GM11168 (cell line): ENCODE data around the gene CRELD1.

Experiments
- in situ Hi-C: fragments of 300-500 bp; cut with MboI; formaldehyde crosslinking; loops from one replicate; pipeline ENCODE4 v1.12.0; 2022; ENCODE audit warnings: low sequenced_read_pairs; ENCODE audit not compliant: unreplicated experiment

CRELD1 gene

DNA sequence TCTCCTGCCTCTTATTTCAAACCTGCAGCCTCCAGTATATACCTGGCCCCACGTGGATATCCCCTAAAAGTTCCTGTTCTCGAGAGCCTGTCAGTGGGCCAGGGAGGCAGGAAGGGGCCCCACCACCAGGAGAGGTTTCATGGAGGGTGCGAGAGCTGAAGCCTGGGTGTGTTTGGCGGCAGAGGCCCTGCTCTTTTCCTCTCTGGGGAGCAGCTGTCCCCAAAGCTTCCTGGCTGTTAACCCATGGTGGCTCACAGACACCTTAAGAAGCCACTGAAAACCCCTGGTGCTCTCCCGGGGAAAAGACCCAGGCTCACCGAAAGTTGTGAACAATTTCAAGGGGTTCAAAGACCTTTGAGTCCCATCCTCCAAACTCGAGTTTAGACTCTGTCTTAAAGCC is 17.5 kb downstream of the CRELD1 start:
- in situ Hi-C loops = no loop called here

GRCh38 chr3:9951598-9951961 is 17.9 kb downstream of the CRELD1 start:
- in situ Hi-C loops = no loop called here

- in situ Hi-C loops = no loop called here
These were observed 18.6 kb downstream of the CRELD1 start, which contains the start of gene PRRT3 for GRCh38 chr3:9951962-9952805. PRRT3 (minus strand) TSS chr3:9952408; CDS start chr3:9950115, 2,293 bp downstream.

DNA sequence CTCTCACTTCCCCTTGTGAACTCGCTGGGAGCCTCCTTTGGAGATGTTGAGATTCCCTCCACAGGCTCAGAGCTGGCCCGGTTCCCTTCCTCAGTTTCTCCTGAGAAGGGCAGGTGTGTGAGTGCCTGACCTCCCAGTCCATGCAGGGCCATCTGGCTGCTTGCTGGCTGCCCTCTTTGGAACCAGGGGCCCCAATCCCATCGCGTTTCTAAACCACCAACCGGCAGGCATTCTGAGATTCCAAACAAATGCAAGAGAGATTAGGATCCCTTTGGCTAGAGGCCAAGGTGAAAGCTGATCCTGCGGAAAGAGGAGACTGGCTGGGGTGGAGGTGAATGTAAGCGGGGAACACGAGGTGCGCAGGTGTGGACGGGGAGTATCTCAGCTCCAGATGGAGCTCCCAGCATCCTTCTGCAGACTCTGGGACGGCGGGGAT is 21.5 kb downstream of the CRELD1 start:
- in situ Hi-C loops = no loop called here

DNA sequence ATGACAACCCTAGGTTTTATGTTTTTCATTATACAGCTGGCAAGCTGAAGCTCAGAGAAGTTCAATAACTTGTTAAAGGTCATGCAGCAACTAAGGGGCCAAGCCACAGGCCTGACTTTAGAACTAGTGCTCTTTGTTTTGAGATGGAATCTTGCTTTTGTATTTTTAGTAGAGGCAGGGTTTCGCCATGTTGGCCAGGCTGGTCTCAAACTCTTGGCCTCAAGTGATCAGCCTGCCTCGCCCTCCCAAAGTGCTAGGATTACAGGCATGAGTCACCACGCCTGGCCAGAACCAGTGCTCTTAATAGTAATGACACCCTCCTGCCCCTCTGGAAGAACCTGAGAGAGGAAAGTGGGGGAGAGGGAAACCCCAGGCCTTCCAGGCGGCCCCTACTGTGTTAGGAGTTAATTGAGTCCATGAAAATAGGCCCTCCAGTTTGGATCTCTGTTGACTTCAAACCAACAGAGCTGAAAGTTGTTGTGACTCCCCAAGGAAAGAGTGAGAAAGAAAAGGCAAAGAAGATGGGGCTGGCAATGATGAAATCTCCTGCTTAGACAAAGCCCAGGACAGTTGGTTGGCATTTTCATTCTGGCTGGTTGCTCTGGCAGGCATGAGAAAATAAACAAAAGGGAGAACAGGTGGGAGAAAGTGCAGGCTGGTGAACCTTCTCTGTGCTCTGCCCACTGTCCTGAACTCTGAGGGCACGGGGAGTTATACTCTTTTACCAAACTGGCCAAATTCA is 22.1 kb downstream of the CRELD1 start:
- in situ Hi-C loops = no loop called here

DNA sequence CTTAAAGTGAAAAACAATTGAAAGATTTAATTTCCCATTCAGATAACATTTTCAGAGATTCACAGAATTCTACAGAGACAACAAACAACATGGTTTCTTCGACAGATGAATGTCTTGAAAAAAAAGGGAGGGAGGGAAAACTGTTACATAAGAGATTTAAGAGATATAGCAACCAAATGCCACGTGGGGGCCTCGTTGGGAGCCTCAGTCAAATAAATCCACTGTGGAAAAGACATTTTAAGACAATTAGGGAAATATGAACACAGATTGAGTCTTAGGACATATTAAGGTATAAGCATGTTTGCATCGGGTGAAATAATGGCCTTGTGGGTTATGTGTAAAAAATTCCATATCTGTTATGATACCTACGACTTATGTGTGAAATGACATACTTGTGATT is 23.6 kb downstream of the CRELD1 start:
- in situ Hi-C loops = no loop called here

GRCh38 chr3:9965200-9965875 is 31.7 kb downstream of the CRELD1 start:
- in situ Hi-C loops = no loop called here

DNA sequence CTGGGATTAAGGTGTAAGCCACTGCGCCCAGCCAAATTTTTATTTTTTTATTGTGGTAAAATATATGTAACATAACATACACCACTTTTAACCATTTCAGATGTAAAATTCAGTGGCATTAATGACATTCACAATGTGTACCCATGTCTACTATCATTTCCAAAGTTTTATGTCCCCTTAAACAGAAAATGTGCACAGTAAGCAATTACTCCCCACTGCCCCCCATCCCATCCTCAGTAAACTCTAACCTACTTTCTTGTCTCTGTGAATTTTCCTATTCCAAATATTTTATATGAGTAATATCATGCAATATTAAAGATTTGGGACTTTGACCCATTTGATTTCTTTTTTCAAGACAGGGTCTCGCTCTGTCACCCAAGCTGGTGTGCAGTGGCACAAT is 33.2 kb downstream of the CRELD1 start:
- in situ Hi-C loops = no loop called here

GRCh38 chr3:9969632-9970019 is 36.0 kb downstream of the CRELD1 start:
- in situ Hi-C loops = no loop called here

DNA sequence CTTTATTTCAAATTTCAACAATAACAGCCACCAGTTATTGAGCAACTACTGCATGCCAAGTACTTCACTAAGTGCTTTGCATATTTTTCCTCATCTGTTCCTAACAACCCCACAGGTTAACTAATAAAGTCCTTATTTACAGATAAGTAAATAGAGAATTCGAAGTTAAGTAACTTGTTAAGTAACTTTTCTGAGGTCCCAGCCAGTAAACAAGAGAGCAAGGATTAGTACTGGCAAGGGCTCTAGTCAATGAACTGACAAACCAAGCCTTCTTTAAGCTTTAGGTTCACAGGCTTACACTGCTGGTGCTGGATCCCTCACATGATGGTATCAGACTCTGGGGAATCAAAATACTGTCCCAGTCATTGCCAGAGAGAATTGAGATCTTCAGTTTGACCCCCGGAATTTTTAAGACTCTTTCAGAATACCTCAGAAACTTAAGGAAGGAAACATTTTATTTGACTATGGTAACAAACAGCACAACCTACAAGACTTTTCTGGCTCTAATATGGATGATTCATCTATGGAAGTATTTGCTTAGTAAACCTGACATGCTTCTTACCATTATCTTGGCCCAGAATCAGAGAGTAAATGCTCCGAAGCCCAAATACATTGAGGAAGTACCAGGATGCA is 36.5 kb downstream of the CRELD1 start:
- in situ Hi-C loops = no loop called here

DNA sequence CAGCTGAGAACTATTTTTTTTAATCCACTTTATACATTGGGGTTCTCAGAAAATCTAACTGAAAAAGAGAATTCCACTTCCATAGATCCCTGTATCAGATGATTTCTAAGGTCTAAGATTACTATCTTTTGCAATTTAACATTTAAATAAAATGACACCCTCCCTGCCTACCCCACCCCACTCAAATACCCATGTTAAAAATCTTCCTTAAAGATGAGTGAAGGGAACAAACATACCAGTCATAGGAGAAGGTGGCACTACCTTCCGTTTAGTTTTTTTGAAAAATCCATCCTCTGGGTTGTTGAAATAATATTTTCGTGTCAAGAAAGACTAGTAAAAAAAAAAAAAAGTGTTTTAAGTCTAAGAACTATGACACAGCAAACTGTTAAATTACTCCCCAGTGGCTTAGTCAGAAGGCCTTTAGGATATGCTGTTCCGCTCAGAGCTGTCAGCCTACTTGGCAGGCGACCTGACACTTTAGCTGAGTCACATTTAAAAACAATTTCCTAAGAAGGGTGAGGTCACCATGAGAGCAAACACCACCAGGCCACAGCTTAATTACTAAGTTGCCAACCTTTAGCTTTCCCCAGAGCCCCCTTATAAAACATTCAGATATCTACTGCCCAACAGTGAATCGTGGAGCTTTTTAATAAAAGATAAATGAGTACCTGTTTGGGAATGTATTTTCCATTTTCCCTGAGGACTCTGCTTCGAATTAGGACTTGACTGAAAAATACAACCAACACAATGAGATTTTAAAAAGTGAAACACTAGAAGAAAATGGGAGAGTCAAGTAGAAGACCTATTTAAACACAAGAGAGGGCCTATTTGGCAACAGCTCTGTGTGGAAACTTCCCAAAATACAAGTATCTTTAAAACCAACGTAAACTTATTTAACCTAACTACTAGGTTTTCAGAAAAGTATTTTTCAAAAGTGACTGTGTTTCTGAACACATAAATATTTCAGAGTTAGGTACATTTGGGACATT is 43.4 kb downstream of the CRELD1 start:
- in situ Hi-C loops = no loop called here

- in situ Hi-C loops = no loop called here
These were observed 45.2 kb downstream of the CRELD1 start for GRCh38 chr3:9978710-9979305.

- in situ Hi-C loops = no loop called here
These were observed 46.6 kb downstream of the CRELD1 start for GRCh38 chr3:9980251-9980650.

DNA sequence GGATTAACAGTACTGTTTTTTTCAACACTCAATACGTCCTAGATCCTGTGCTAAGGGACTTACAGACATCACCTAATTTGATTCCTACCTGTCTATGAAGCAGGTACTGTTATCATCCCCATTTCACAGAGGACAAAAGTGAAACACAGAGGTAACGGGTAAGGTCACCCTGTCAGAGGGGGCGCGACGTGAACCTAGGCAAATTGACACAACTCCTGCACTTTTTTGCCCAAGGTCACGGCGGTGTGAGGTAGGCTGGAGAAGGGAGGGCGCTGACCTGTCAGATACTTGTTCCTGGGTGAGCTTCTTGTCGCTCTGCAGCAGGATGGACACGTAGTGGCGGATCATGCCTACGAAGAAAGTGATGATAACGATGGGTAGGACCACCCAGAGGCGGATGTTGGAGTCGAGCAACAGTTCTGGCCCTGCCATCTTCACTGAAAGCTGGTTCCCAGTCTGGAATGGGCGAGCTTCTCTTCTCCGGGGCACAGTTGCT is 52.6 kb downstream of the CRELD1 start:
- in situ Hi-C loops = no loop called here

DNA sequence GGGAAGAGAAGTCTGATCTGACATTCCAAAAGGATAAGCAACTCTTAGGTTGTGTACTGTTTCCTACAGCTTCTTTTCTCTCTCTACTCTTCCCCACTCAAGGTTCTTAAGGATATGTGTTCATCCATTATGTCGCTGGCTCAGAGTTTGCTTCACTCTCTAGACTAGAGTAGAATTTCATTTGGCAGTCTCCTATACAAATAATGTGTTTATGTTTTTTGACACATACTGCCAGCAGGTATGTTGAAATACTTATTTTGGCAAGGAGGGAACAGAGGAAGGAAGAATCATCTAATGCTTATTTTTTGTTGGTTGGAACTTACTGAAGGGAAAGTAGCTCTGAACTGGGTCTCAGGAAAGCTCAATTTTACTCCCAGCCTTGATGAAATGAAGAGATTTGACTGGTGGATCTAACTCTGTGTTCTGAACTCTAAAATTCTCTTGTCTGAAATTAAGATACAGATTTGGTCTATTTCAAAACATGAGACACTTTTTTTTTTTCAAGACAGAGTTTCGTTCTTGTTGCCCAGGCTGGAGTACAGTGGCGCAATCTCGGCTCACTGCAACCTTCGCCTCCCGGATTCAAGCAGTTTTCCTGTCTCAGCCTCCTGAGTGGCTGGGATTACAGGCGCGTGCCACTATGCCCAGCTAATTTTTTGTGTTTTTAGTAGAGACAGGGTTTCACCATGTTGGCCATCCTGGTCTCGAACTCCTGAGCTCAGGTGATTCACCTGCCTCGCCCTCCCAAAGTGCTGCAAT is 60.6 kb downstream of the CRELD1 start:
- in situ Hi-C loops = loop anchor here (5.0 kb wide), 1 partner anchor 53 kb away; no protein-coding TSS in a partner anchor
